ENCODE results near the gene MRPS6. TPM values are rescaled to one million over a fixed set of nuclear protein-coding genes. Genes with fewer than 3 reads are reported as not detected.

Gene MRPS6
- total and polyA plus RNA-seq, 8 donors: 50.5 to 92.6 (median 78.9) TPM

DNA sequence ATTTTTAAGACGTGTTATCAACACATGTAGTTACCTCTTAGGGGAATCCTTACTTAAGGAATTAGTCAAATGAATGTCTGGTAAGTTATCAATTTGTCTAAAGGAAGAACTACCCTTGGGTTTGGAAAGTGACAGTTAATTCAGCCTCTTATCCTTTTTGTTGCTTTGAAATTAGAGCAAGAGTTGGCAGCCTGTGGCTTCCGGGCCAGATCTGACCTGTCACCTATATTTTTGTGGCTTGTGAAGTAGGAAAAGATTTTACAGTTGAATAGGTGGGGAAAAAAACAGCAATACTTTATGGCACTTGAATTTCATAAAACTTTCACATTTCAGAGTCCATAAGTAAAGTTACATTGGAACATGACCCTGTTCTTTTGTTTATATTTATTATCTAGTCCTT is 5.5 kb downstream of the MRPS6 start:
- no peaks in the 10 kb centered on the region for H3K27me3 ChIP-seq
- TF ChIP-seq, protein P1, sequence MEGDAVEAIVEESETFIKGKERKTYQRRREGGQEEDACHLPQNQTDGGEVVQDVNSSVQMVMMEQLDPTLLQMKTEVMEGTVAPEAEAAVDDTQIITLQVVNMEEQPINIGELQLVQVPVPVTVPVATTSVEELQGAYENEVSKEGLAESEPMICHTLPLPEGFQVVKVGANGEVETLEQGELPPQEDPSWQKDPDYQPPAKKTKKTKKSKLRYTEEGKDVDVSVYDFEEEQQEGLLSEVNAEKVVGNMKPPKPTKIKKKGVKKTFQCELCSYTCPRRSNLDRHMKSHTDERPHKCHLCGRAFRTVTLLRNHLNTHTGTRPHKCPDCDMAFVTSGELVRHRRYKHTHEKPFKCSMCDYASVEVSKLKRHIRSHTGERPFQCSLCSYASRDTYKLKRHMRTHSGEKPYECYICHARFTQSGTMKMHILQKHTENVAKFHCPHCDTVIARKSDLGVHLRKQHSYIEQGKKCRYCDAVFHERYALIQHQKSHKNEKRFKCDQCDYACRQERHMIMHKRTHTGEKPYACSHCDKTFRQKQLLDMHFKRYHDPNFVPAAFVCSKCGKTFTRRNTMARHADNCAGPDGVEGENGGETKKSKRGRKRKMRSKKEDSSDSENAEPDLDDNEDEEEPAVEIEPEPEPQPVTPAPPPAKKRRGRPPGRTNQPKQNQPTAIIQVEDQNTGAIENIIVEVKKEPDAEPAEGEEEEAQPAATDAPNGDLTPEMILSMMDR (IDR thresholded peaks at IDR 0.05): no peak
- H3K36me3 ChIP-seq: peaks cover 0 to 13% of the 10 kb centered on the region in 2 donors
- H3K9me3 ChIP-seq: no peaks in the 10 kb centered on the region
- no peak for ATAC-seq
- intact Hi-C loops (cut with DNase I): no loop called here
- H3K27ac ChIP-seq: no peak overlapping the region
- DNase-seq: no peak
- H3K4me1 ChIP-seq: peaks cover 7 to 72% of the 10 kb centered on the region in 2 donors
- H3K4me3 ChIP-seq: no peak overlapping the region

DNA sequence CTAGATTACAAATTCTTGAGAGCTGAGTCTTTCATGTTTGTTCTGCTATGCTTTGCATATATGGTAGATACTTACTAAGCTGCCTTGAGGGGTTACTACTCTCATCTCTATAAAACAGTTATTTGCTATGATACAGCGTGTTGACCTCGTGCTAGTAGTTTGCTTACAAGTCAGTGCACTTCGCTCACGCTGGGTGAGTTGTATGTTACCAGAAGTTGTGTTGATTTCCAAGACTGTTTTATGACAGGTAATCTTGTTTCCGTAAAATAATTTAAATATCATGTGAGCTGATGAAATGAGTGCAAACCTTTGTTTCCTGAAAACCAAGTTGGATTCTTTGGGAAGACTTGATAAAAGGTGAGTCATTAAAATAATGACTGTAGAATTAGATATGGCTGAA is 7.3 kb downstream of the MRPS6 start:
- peaks cover 0 to 56% of the 10 kb centered on the region in 2 donors for H3K4me1 ChIP-seq
- TF ChIP-seq, protein P1 (IDR thresholded peaks at IDR 0.05): no peak
- ATAC-seq: no peak

DNA sequence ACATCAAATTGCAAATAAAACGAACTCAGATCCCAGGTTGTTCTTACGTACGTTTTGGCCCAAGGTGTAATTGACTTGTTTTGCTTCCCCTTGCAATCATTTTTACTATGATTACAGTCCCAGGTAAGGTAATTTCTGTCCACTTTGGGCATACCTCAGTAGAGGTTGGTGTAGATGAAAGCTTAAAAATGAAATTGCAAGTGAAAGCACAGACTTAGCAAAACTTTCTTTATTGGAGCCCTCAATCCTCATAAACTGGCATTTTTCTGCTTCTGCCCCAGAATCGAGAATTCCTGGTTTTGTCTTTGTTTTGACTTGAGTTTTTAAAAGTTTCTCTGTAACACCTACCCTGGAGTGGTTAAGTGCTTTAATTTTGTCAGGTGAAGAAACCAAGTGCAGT is 9.4 kb downstream of the MRPS6 start:
- Histone ChIP-seq H3K27me3 (no peaks in the 10 kb centered on the region), H3K9me3 (no peaks in the 10 kb centered on the region), H3K27ac (no peak overlapping the region), H3K4me1 (peaks cover 0 to 37% of the 10 kb centered on the region in 2 donors), H3K36me3 (peaks cover 0 to 14% of the 10 kb centered on the region in 2 donors), H3K4me3 (no peak overlapping the region)
- ATAC-seq (no peak), DNase-seq (no peak)
- intact Hi-C loops (cut with DNase I): no loop called here
- TF ChIP-seq, protein P1 (IDR thresholded peaks at IDR 0.05): no peak

More for the DNA sequence above, 7.3 kb downstream of the MRPS6 start:
- H3K4me3 ChIP-seq: no peak overlapping the region
- no peaks in the 10 kb centered on the region for H3K27me3 ChIP-seq
- no peak for DNase-seq
- intact Hi-C loops (cut with DNase I): no loop called here
- H3K36me3 ChIP-seq: peaks cover 0 to 14% of the 10 kb centered on the region in 2 donors
- H3K9me3 ChIP-seq: no peaks in the 10 kb centered on the region
- no peak overlapping the region for H3K27ac ChIP-seq

DNA sequence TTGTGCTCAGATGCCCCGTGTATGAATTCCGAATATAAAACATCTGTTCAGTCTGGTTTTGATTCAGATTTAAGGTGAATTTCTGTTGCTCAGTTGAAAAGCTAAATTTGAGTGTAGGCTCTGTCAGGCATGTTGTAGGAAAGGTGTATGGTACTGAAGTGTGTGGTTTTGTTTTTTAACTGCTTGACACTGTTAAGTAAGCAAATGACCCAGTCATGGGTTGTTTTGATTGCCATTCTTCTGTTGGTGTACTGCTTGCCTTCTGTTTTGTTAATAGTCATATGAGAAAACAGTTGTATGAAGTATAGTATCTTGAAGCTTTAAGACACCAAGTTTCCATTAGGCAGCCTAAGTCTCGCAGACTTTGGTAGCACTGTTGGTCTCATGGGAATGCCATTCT is 10.0 kb downstream of the MRPS6 start:
- no peak overlapping the region for H3K27ac ChIP-seq
- DNase-seq (no peak), ATAC-seq (peak; percentile 38)
- TF ChIP-seq, protein P1 (IDR thresholded peaks at IDR 0.05): no peak
- intact Hi-C loops (cut with DNase I): no loop called here
- H3K4me1 ChIP-seq: peaks cover 0 to 31% of the 10 kb centered on the region in 2 donors
- peaks cover 0 to 14% of the 10 kb centered on the region in 2 donors for H3K36me3 ChIP-seq
- H3K4me3 ChIP-seq: no peak overlapping the region
- H3K9me3 ChIP-seq: no peaks in the 10 kb centered on the region
- no peaks in the 10 kb centered on the region for H3K27me3 ChIP-seq

DNA sequence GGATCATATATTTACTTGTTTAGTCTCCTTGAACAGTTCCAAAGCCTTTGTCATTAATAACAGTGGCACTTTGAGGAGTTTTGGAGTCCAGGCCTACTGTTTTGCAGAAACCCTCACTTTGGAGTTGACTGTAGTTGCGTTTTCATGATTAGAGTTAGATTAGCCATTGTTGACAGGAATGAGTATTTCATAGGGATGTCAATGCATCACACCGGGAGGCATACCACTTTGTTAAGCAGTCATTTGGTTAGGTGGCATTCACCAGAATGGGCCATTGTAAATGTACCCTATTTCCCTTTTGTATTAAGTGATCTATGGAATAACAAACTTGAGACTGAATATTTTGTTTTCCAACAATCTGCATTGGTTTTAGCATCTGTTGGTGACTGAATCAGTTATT is 11.8 kb downstream of the MRPS6 start:
- Histone ChIP-seq H3K9me3 (no peaks in the 10 kb centered on the region), H3K36me3 (peaks cover 0 to 14% of the 10 kb centered on the region in 2 donors), H3K27me3 (no peaks in the 10 kb centered on the region), H3K4me1 (peaks cover 0 to 23% of the 10 kb centered on the region in 2 donors), H3K27ac (no peak overlapping the region), H3K4me3 (no peak overlapping the region)
- intact Hi-C loops (cut with DNase I): no loop called here
- ATAC-seq (no peak), DNase-seq (no peak)
- TF ChIP-seq, protein P1 (IDR thresholded peaks at IDR 0.05): no peak
